Large intestine (tissue), 3 donors: ENCODE results near the gene GAL3ST2. TPM values are rescaled to one million over a fixed set of nuclear protein-coding genes. Genes with fewer than 3 reads are reported as not detected.

Experiments used
- DNase-seq, 2 donors: peaks; one replicate each; pipeline versions ENCODE4 v3.0.0 to v3.0.0-alpha.2; 2013
- H3K27ac ChIP-seq: one replicate; pipeline ENCODE4 v1.5.1; 2013; ENCODE audit warnings: low read length
- H3K27me3 ChIP-seq: 2 replicates; pipeline ENCODE4 v1.6.1; 2013; ENCODE audit warnings: low read length; ENCODE audit not compliant: control insufficient read depth, insufficient read depth
- H3K36me3 ChIP-seq: 2 replicates; pipeline ENCODE4 v1.6.1; 2013; ENCODE audit warnings: low read length; ENCODE audit not compliant: control insufficient read depth, insufficient read depth
- H3K4me1 ChIP-seq: one replicate; pipeline ENCODE4 v1.6.1; 2013; ENCODE audit warnings: low read length; ENCODE audit not compliant: control insufficient read depth, insufficient read depth
- H3K4me3 ChIP-seq: one replicate; pipeline ENCODE4 v1.5.1; 2013; ENCODE audit warnings: low read length
- H3K9me3 ChIP-seq: one replicate; pipeline ENCODE4 v1.6.1; 2013; ENCODE audit warnings: mild to moderate bottlenecking, low read depth, low read length, moderate library complexity; ENCODE audit not compliant: control insufficient read depth
- WGBS: methylation state at CpG from one replicate; pipeline ENCODE4 v1.1.5; 2013; ENCODE audit warnings: low lambda C conversion rate; ENCODE audit not compliant: insufficient coverage; 5-methylcytosine and 5-hydroxymethylcytosine counted together
- polyA plus RNA-seq: library from polyadenylated mRNA; unstranded; fragments of 120-200 nt; gene quantifications from one replicate; pipeline ENCODE4 v1.2.1, GENCODE V29; 2013

The GAL3ST2 gene
- polyA plus RNA-seq, 1 donor, result 0.31 TPM

GRCh38 chr2:241768251-241768711, 8.3 kb upstream of the GAL3ST2 start:
- H3K4me1 ChIP-seq, result peaks cover 21% of the 10 kb centered on the region
- no peaks in the 10 kb centered on the region for H3K9me3 ChIP-seq
- H3K36me3 ChIP-seq, result peaks cover 5% of the 10 kb centered on the region
- H3K4me3 ChIP-seq, result no peak overlapping the region
- no peak for DNase-seq
- H3K27ac ChIP-seq, result no peak overlapping the region
- WGBS, result no CpG with 5 or more reads among the region's 29 CpGs
- peaks cover 2% of the 10 kb centered on the region for H3K27me3 ChIP-seq

- Histone ChIP-seq H3K4me1 (peaks cover 21% of the 10 kb centered on the region), H3K4me3 (no peak overlapping the region), H3K36me3 (peaks cover 5% of the 10 kb centered on the region), H3K9me3 (no peaks in the 10 kb centered on the region), H3K27me3 (peaks cover 2% of the 10 kb centered on the region), H3K27ac (no peak overlapping the region)
- DNase-seq, result no peak
- no CpG with 5 or more reads among the region's 11 CpGs for WGBS
Observed at GRCh38 chr2:241768850-241769249, 7.8 kb upstream of the GAL3ST2 start.

DNA sequence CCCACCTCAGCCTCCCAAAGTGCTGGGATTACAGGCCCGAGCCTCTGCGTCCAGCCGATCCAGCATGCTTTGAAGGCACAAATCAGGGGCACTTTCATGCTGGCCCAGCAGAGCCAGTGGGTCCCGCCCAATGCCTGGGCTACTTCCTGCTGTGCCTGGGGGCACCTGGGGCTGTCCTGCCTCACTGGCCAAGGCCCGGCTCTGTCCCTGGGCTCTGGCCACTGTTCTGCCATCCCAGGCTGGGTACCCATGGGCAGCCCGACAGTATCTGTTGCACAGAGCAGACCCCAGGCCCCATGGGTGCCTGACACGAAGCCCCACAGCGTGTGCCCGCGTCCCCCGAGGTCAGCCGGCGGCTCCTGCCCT, 6.8 kb upstream of the GAL3ST2 start:
- no peaks in the 10 kb centered on the region for H3K9me3 ChIP-seq
- DNase-seq, result no peak
- H3K36me3 ChIP-seq, result peaks cover 4% of the 10 kb centered on the region
- WGBS, result no CpG with 5 or more reads among the region's 13 CpGs
- H3K4me1 ChIP-seq, result peaks cover 21% of the 10 kb centered on the region
- peaks cover 4% of the 10 kb centered on the region for H3K27me3 ChIP-seq
- no peak overlapping the region for H3K27ac ChIP-seq
- no peak overlapping the region for H3K4me3 ChIP-seq

GRCh38 chr2:241770185-241770935, 6.3 kb upstream of the GAL3ST2 start:
- Histone ChIP-seq H3K36me3 (peaks cover 4% of the 10 kb centered on the region), H3K4me3 (no peak overlapping the region), H3K27me3 (peaks cover 4% of the 10 kb centered on the region), H3K27ac (no peak overlapping the region), H3K4me1 (peaks cover 21% of the 10 kb centered on the region), H3K9me3 (no peaks in the 10 kb centered on the region)
- no CpG with 5 or more reads among the region's 27 CpGs for WGBS
- DNase-seq, result peak in 1 of 2 donors; percentile 26

- Histone ChIP-seq H3K4me3 (no peak overlapping the region), H3K36me3 (peaks cover 4% of the 10 kb centered on the region), H3K27me3 (peaks cover 4% of the 10 kb centered on the region), H3K27ac (no peak overlapping the region), H3K9me3 (no peaks in the 10 kb centered on the region), H3K4me1 (peaks cover 21% of the 10 kb centered on the region)
- WGBS, result no CpG with 5 or more reads among the region's 12 CpGs
- DNase-seq, result no peak
Observed at GRCh38 chr2:241770936-241771285, 5.7 kb upstream of the GAL3ST2 start.

GRCh38 chr2:241771286-241772062, 5.1 kb upstream of the GAL3ST2 start:
- WGBS, result no CpG with 5 or more reads among the region's 38 CpGs
- peaks cover 4% of the 10 kb centered on the region for H3K27me3 ChIP-seq
- H3K9me3 ChIP-seq, result no peaks in the 10 kb centered on the region
- H3K27ac ChIP-seq, result no peak overlapping the region
- H3K4me1 ChIP-seq, result peaks cover 21% of the 10 kb centered on the region
- peaks cover 4% of the 10 kb centered on the region for H3K36me3 ChIP-seq
- peak in 1 of 2 donors; percentile 45 for DNase-seq
- H3K4me3 ChIP-seq, result no peak overlapping the region

DNA sequence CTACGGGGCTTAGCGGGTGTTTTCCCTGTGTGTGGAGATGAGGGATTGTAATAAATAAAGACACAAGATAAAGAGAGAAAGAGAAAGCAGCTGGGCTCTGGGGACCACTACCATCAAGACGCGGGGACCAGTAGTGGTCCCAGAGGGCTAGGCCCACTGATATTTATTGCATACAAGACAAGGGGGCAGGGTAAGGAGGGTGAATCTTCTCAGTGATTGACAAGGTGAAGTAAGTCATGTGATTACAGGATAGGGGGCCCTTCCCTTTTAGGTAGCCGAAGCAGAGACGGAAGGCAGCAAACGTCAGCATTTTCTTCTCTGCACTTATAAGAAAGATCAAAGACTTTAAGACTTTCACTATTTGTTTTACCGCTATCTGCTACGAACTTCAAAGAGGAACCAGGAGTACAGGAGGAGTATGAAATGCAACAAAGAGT, 4.5 kb upstream of the GAL3ST2 start:
- Histone ChIP-seq H3K27ac (no peak overlapping the region), H3K9me3 (no peaks in the 10 kb centered on the region), H3K27me3 (peaks cover 4% of the 10 kb centered on the region), H3K4me3 (no peak overlapping the region), H3K36me3 (peaks cover 4% of the 10 kb centered on the region), H3K4me1 (peaks cover 21% of the 10 kb centered on the region)
- WGBS, result no CpG with 5 or more reads among the region's 9 CpGs
- DNase-seq, result peak in 1 of 2 donors; percentile 29

- Histone ChIP-seq H3K4me1 (peaks cover 21% of the 10 kb centered on the region), H3K36me3 (no peaks in the 10 kb centered on the region), H3K27me3 (peaks cover 4% of the 10 kb centered on the region), H3K9me3 (no peaks in the 10 kb centered on the region), H3K27ac (no peak overlapping the region), H3K4me3 (no peak overlapping the region)
- no peak for DNase-seq
- WGBS, result no CpG with 5 or more reads among the region's 29 CpGs
Observed at GRCh38 chr2:241773511-241774418, 2.9 kb upstream of the GAL3ST2 start.

DNA sequence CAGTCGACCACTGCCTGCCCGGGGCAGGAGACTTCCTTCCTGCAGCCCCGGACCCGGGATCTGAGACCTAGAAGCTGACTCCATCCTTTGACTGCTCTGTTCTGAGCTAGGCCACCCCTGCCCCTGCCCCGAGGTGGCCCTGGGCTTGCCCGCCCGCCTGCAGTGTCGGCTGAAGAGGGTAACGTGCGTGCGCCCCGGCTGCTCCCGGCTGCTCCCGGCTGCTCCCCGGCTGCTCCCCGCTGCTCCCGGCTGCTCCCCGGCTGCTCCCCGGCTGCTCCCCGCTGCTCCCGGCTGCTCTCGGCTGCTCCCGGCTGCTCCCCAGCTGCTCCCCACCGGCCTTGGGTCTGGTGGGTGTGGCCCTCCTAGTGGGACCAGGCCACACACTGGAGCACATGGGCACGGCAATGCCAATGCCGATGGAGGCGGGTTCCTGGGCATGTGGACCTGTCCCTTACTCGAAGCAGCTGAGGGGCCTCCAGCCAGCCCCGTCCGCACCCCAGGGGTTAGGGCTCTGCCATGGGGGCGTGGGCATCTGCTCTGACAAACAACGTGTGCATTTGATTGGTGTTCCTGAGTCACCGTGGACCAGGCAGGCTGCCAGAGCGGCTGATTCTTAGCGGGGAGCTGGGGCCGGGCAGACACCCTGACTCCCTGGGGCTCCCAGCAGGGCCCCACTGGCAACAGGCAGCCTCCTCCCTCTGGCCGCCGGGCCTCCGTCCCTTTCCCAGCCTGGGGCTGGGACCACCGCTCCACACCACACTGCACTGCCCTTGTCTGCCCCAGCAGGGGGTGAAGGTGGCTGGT, 2.0 kb upstream of the GAL3ST2 start:
- H3K27ac ChIP-seq, result no peak overlapping the region
- no peak for DNase-seq
- WGBS, result no CpG with 5 or more reads among the region's 40 CpGs
- H3K27me3 ChIP-seq, result peaks cover 4% of the 10 kb centered on the region
- no peak overlapping the region for H3K4me3 ChIP-seq
- H3K36me3 ChIP-seq, result no peaks in the 10 kb centered on the region
- no peaks in the 10 kb centered on the region for H3K9me3 ChIP-seq
- H3K4me1 ChIP-seq, result peaks cover 21% of the 10 kb centered on the region
